Measurements from ENCODE around the gene GIGYF1.
"Not testable (repeated sequence)": the region's sequence is repeated elsewhere in the genome, so short reads cannot be mapped to it uniquely, and the experiment has no call there.

DNA sequence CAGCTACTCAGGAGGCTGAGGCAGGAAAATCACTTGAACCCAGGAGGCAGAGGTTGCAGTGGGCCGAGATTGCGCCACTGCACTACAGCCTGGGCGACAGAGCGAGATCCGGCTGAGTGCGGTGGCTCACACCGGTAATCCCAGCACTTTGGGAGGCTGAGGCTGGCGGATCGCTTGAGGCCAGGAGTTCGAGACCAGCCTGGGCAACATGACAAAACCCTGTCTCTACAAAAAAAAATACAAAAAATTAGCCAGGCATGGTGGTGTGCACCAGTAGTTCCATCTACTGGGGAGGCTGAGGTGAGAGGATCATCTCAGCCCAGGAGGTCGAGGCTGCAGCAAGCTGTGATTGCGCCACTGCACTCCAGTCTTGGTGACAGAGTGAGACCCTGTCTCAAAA is 24.9 kb downstream of the GIGYF1 start:
- TF ChIP-seq FOS (IDR thresholded peaks at IDR 0.05; ENCODE audit: borderline replicate concordance, insufficient read depth, low read length); POLR2AphosphoS5 (IDR thresholded peaks at IDR 0.05; ENCODE audit: insufficient read depth, low read depth, low read length); JUN (IDR thresholded peaks at IDR 0.05; ENCODE audit: borderline replicate concordance, insufficient read depth, insufficient read length, low read depth); GATA2 (IDR thresholded peaks at IDR 0.05; ENCODE audit: insufficient read depth, insufficient read length, low read depth, low read length); MAX (IDR thresholded peaks at IDR 0.05; ENCODE audit: insufficient read depth, insufficient read length); EZH2 (IDR thresholded peaks at IDR 0.05; ENCODE audit: borderline replicate concordance, low read depth, low read length, severe bottlenecking); POLR2A (IDR thresholded peaks at IDR 0.05; ENCODE audit: low read depth, low read length): not testable (repeated sequence)
- TF ChIP-seq, protein P1, sequence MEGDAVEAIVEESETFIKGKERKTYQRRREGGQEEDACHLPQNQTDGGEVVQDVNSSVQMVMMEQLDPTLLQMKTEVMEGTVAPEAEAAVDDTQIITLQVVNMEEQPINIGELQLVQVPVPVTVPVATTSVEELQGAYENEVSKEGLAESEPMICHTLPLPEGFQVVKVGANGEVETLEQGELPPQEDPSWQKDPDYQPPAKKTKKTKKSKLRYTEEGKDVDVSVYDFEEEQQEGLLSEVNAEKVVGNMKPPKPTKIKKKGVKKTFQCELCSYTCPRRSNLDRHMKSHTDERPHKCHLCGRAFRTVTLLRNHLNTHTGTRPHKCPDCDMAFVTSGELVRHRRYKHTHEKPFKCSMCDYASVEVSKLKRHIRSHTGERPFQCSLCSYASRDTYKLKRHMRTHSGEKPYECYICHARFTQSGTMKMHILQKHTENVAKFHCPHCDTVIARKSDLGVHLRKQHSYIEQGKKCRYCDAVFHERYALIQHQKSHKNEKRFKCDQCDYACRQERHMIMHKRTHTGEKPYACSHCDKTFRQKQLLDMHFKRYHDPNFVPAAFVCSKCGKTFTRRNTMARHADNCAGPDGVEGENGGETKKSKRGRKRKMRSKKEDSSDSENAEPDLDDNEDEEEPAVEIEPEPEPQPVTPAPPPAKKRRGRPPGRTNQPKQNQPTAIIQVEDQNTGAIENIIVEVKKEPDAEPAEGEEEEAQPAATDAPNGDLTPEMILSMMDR (IDR thresholded peaks at IDR 0.05; ENCODE audit: extremely low read depth in 1 of 2, insufficient read depth in 1 of 2, low read depth in 1 of 2, low read length in 2 of 2) = not testable (repeated sequence)

All from endothelial cell of umbilical vein (primary cell).